Endometrial microvascular endothelial cells (primary cell): ENCODE results near the gene SLC12A9. TPM values are rescaled to one million over a fixed set of nuclear protein-coding genes. Genes with fewer than 3 reads are reported as not detected.
"Not testable (repeated sequence)": the region's sequence is repeated elsewhere in the genome, so short reads cannot be mapped to it uniquely, and the experiment has no call there.

ENCODE experiments used
- in situ Hi-C: cut with HindIII; loops from 2 replicates; pipeline ENCODE4 v1.10.0; 2017; ENCODE audit warnings: low sequenced_read_pairs, low pct_unique_long_range_greater_than_20kb; ENCODE audit errors: inconsistent ontology term
- total RNA-seq: library from RNA; depleted of rRNA; stranded (reverse); fragments of >200 nt; gene quantifications from one replicate; pipeline ENCODE4 v1.2.3, GENCODE V29; 2015; ENCODE audit errors: inconsistent ontology term

SLC12A9 gene
- 40.0 TPM for total RNA-seq

- in situ Hi-C loops, result no loop called here
Observed at GRCh38 chr7:100852048-100852872, at the start of gene SLC12A9. TSS of gene SLC12A9 (plus strand) at chr7:100852713. CDS start at chr7:100854198, 1,485 bp downstream.

GRCh38 chr7:100802951-100803350 lies 49.6 kb upstream of the SLC12A9 start:
- in situ Hi-C loops, result no loop called here

GRCh38 chr7:100803398-100804161 lies 48.9 kb upstream of the SLC12A9 start:
- in situ Hi-C loops, result no loop called here

- in situ Hi-C loops, result no loop called here
Observed at GRCh38 chr7:100804681-100805431, 47.7 kb upstream of the SLC12A9 start.

- in situ Hi-C loops, result no loop called here
Observed at GRCh38 chr7:100806276-100806675, 46.2 kb upstream of the SLC12A9 start.

- in situ Hi-C loops, result not testable (repeated sequence)
Observed at GRCh38 chr7:100806883-100807282, 45.6 kb upstream of the SLC12A9 start.

- in situ Hi-C loops, result no loop called here
Observed at GRCh38 chr7:100808354-100808875, 44.1 kb upstream of the SLC12A9 start.

- in situ Hi-C loops, result no loop called here
Observed at GRCh38 chr7:100811480-100811879, 41.0 kb upstream of the SLC12A9 start.

GRCh38 chr7:100812729-100813128 lies 39.8 kb upstream of the SLC12A9 start:
- in situ Hi-C loops, result no loop called here

- in situ Hi-C loops, result not testable (repeated sequence)
Observed at GRCh38 chr7:100816515-100816914, 36.0 kb upstream of the SLC12A9 start.

- in situ Hi-C loops, result no loop called here
Observed at GRCh38 chr7:100817097-100817496, 35.4 kb upstream of the SLC12A9 start.

- in situ Hi-C loops, result no loop called here
Observed at GRCh38 chr7:100818366-100818765, 34.1 kb upstream of the SLC12A9 start.

- in situ Hi-C loops, result no loop called here
Observed at GRCh38 chr7:100818825-100819224, 33.7 kb upstream of the SLC12A9 start.

- in situ Hi-C loops, result no loop called here
Observed at GRCh38 chr7:100819586-100819985, 32.9 kb upstream of the SLC12A9 start.

GRCh38 chr7:100822236-100823139 lies 30.0 kb upstream of the SLC12A9 start:
- in situ Hi-C loops, result no loop called here

- in situ Hi-C loops, result no loop called here
Observed at GRCh38 chr7:100823140-100823525, 29.4 kb upstream of the SLC12A9 start.

GRCh38 chr7:100823534-100823933 lies 29.0 kb upstream of the SLC12A9 start:
- in situ Hi-C loops, result no loop called here

GRCh38 chr7:100824499-100825214 lies 27.9 kb upstream of the SLC12A9 start:
- in situ Hi-C loops, result no loop called here
